Urothelium cell line (cell line): ENCODE data around the gene MAP3K9.
A peak's percentile ranks its signal among the peaks of the same experiment; 100 is the strongest.

ENCODE experiments used
- DNase-seq: peaks from one replicate; pipeline ENCODE4 v3.0.0; 2011; ENCODE audit warnings: low spot score, mixed read lengths
- FAIRE-seq: peaks from 2 replicates; lab custom pipeline; 2011; peaks lifted over from hg19 to GRCh38; lab: Jason Lieb, UNC

MAP3K9 gene

DNA sequence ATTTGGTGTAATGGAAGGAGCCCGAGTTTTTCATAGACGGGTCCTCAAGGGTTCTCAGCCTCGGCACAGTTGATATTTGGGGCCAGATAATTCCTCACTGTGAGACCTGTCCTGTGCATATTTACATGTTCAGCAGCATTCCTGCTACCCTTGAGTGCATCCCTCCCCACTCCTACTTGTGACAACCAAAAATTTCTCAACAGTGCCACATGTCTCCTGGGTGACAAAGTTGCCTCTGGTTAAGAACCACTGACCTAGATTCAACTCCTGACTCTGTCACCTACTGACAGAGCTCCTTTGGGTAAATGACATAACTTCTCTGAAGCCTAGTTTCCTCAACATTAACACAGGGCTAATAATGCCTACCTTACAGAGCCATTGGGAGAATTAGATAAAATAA is 107.2 kb downstream of the MAP3K9 start:
- DNase-seq: no peak

GRCh38 chr14:70701610-70702009 is 107.7 kb downstream of the MAP3K9 start:
- DNase-seq (no peak), FAIRE-seq (peak; percentile 32)

More for the DNA sequence above, 107.2 kb downstream of the MAP3K9 start:
- FAIRE-seq: no peak

DNA sequence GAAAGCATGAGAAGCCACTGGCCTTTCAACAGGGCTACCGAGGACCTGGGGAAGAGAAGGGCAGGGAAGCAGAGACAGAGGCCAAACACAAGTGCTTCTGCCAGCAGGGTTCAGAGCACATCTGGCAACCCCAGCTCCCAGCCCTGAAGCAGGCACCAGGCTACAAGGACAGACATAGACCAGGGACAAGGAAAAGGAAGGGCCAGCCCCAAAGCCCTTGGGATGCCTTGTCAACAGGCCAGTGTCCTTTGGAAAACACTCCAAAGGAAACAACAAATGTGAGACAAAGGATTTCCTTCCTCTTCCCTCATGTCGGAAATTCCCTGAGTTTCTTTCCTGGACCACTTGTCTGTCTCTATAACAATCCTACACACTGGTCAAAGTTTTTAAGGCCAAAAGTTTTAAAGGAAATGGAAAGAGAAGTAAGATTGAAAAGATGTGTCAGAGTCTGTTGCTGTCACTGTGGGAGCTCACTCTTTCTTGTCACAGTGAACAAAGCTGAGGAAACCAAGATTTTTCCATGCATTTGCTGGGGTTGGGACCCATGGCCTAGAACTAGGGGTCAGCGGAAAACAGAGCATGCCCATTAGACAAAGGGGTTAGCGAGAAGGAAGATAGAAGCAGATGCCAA is 108.2 kb downstream of the MAP3K9 start:
- FAIRE-seq (no peak), DNase-seq (no peak)

- FAIRE-seq: peak; percentile 86
Observed at GRCh38 chr14:70699646-70700045, 109.7 kb downstream of the MAP3K9 start.

DNA sequence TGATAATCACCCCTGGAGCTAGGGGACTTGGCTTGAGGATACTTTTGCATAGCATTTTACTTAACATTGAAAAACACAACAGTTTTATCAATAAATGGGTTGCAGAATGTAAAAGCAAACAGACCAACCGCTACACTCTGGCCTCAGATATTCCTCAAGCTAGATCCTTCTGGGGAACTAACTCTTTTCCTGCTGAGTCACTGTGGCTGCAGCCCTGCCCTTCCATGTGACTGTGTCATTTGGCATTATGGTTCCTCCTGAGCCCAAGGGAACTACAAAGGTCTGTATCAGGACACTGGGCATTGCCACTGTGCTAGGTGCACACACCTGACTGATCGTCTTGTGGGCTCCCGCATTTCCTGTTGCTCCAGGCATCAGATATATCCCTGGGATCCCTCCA is 111.0 kb downstream of the MAP3K9 start:
- peak; percentile 75 for FAIRE-seq

More at GRCh38 chr14:70699646-70700045, 109.7 kb downstream of the MAP3K9 start:
- no peak for DNase-seq

GRCh38 chr14:70697701-70698100 is 111.6 kb downstream of the MAP3K9 start:
- DNase-seq (no peak), FAIRE-seq (no peak)

More for the DNA sequence above, 111.0 kb downstream of the MAP3K9 start:
- DNase-seq: peak; percentile 72

- FAIRE-seq (no peak), DNase-seq (no peak)
Observed at GRCh38 chr14:70696026-70696425, 113.3 kb downstream of the MAP3K9 start.

DNA sequence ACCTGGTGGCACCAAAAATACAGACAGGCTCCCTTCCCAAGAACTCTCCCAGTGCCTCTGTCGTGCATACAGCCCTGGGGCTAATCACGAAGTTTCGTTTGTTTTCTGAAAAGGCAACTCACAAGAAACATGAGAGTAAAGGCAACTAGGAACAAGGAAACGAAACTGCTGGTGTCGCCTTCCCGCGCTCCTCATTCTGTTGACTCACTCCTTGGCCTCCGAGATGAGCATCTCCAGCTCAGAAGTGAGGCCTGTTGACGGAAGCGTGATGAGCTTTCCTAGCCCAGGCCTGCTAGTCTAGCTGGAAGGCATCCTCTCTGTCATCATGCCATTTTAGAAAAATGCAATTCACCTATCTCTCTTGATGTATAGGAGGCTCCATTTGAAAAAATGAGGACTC is 117.1 kb downstream of the MAP3K9 start:
- FAIRE-seq: no peak
- DNase-seq: no peak

DNA sequence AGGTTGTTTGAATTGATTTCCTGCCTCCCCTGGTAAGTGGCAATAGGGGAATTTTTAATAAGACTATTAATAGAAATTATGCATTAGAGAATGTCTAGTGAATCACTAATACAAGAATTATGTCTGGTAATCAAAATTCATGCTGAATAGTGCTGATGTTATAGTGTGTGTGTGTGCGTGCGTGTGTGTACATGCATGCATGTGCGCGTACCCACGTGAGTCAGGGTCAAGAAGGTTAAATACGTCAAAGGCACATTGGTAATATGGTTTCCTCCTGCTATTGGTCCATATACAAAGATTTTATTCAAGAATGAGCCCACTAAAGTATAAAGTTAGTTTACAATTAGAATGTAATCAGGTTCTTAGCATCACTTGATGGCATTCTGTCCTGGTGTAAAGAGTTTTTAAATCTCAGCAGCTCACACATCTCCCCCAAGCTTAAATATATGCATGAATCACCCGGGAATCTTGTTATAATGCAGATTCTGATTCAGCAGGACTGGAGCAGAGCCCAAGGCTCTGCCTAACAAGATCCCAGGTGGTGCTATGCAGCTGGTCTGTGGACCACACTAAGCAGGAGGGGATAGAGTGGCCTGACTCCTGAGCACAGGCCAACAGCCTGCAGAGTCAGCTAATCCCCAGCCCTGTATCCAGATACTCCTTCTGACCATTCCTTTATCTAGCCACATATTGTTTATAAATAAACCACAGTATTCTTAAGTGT is 123.7 kb downstream of the MAP3K9 start:
- no peak for DNase-seq
- FAIRE-seq: peak; percentile 83

GRCh38 chr14:70683983-70684382 is 125.3 kb downstream of the MAP3K9 start:
- FAIRE-seq: peak; percentile 17
- no peak for DNase-seq

DNA sequence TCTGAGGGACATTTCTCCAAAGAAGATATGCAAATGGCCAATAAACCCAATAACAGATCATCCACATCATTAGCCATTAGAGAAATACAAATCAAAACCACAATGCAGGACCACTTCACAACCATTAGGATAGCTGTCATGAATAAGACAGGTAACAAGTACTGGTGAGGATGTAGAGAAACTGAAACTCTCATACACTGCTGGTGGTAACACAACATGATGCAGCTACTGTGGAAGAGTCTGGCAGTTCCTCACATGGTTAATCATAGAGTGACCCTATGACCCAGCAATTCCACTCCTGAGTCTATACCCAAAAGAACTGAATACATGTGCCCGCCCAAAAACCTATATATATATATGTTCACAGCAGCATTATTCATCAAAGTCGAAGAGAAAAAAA is 128.6 kb downstream of the MAP3K9 start:
- no peak for DNase-seq
- FAIRE-seq: peak; percentile 79

DNA sequence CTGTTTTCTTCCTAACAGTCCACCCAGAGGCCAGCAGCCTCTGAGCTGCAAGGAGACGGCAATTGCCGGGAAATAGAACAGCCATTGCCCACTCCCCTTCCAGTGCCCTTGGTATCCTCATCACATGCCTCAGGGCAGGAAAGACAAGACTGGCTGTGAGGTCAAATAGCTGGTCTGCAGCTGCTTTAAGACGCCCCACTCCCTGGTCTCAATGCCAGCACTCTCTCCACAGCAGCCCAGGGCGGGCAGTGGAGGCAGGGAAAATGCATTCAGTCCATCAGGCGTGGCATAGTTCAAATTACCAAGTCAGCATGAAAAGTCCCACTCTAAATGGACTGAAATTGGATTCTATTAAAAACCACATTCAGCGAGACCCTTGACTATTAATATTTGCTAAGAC is 132.0 kb downstream of the MAP3K9 start:
- FAIRE-seq (peak; percentile 50), DNase-seq (no peak)
